MG63 (cell line): Measurements from ENCODE around the gene SCN3B. TPM values are rescaled to one million over a fixed set of nuclear protein-coding genes. Genes with fewer than 3 reads are reported as not detected.
A peak's percentile ranks its signal among the peaks of the same experiment; 100 is the strongest.

Experiments
- DNase-seq: peaks from one replicate; pipeline ENCODE4 v3.0.0-alpha.2; 2020
- H3K27me3 ChIP-seq: fragments of 250-450 bp; sonication (Bioruptor Pico); 2 replicates; pipeline ENCODE4 v1.5.1; 2020; ENCODE audit warnings: mild to moderate bottlenecking, moderate library complexity
- H3K36me3 ChIP-seq: fragments of 250-450 bp; sonication (Bioruptor Pico); 2 replicates; pipeline ENCODE4 v1.5.1; 2020; ENCODE audit warnings: mild to moderate bottlenecking, moderate library complexity
- H3K4me3 ChIP-seq: fragments of 250-450 bp; sonication (Bioruptor Pico); 2 replicates; pipeline ENCODE4 v1.5.1; 2020; ENCODE audit warnings: mild to moderate bottlenecking, moderate library complexity
- H3K9me3 ChIP-seq: fragments of 250-450 bp; sonication (Bioruptor Pico); 2 replicates; pipeline ENCODE4 v1.5.1; 2020; ENCODE audit warnings: mild to moderate bottlenecking, moderate library complexity
- total RNA-seq: library from RNA; depleted of rRNA; stranded (reverse); fragments of >200 nt; shearing (Covaris generic); gene quantifications from 2 replicates; pipeline ENCODE4 v1.2.3, GENCODE V29; 2014; ENCODE audit warnings: low replicate concordance

Gene SCN3B
- total RNA-seq, 1 experiment from 2014 or later: not detected

DNA sequence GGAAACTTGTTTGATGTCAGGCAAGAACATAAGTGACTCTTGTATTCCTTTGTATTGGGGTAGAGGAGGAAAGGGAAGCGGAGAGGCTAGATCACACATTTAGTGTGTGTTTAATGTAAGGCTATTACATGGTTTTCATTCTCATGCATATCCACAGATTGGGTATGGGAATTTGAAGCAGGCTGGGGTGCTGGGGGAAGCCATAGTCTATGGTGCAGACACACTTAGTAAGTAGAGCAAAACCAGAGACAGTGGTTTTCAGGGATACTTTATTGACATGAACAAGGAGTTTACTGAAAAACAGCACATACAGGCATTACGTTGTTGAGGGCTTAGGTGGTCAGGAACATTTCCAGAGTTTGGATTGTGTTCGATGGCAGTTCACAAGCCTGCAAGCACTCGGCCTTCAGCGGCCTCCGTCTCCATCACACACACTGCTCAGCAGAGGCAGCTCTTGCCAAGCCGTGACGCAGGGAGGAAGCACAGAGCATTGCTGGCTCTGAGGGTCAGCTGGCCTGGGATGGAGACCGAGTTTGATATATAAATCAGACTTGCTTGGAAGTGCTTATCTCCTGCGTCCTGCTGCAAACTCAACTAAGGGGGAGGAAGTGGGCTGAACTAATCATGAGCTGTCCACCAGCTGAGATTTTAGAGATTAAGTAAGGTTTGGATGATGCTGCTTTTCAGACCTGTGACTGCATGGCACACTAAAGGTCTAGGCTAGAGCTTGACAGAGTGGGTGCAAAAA is 25.3 kb downstream of the SCN3B start:
- H3K4me3 ChIP-seq: no peak overlapping the region
- no peaks in the 10 kb centered on the region for H3K27me3 ChIP-seq
- H3K36me3 ChIP-seq: no peaks in the 10 kb centered on the region
- no peak for DNase-seq
- no peaks in the 10 kb centered on the region for H3K9me3 ChIP-seq

DNA sequence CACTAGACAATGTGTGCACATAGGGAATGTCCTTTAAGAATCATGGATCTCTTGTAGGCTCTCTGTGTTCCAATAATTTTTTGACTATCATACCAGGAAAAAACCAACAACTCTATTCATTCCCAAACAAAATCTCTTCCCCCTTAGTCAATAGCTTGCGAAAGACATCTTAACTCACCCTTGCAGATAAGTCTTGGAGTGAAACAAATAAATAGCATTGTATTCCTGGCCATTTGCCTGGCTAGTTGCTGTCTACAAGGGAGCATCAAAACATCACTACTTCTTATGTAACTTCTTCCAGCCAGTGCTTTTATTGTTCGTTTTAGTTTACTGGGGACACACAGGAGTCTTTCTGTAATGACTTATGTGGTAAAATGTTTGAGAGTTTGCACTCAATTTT is 29.4 kb downstream of the SCN3B start:
- DNase-seq: no peak
- no peaks in the 10 kb centered on the region for H3K9me3 ChIP-seq
- H3K36me3 ChIP-seq: no peaks in the 10 kb centered on the region
- no peak overlapping the region for H3K4me3 ChIP-seq
- H3K27me3 ChIP-seq: no peaks in the 10 kb centered on the region

DNA sequence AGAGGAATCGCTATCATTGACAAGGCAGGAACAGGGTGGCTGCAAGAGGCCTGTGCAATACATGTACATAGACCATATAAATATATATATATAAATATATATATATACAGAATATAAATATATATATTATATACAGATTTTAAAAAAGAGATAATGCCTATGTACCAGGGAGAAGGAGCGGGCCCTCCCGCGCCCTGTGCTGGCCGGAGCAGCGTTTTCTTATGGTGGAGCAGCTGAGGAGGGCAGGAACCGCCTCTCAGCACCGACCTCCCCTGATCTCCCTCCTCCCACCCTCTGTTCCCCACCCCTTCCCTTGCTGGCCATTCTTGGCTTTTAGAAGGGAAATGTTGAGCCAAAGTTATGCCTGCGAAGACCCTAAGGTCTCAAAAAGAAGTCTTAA is 31.8 kb downstream of the SCN3B start:
- no peak for DNase-seq
- H3K4me3 ChIP-seq: no peak overlapping the region
- no peaks in the 10 kb centered on the region for H3K27me3 ChIP-seq

DNA sequence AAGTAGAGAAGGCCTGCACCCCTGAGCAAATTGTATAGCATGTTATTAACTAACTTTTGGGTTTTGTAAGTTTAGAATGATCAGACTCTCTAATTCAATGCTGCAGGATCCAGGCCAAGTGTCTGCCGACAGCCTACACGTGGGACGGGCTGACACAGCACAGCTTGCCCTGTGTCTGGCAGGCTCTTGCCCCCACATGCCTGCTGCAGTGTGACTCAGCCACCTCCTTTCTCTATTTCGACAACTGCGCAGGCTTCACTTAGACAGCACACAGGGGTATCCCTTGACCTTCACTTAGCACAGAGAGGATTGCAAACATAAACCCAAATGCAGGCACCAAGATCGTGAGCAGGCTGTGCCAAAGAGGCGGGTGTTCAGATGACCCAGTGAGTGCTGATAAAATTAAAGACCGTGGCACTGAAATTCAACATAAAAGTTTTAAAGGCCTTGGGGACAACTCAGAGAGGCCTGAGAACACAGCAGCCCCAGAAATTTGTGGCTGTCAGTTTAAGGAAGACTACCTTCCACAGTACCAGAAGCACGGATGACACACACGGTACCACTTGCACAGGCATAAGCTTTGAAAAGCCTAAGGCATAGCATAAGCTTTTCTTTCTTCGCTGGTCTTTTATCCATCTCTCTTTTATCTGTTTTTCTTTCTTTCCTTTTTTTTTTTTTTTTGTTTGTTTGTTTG is 37.8 kb downstream of the SCN3B start:
- H3K9me3 ChIP-seq: no peaks in the 10 kb centered on the region
- no peaks in the 10 kb centered on the region for H3K27me3 ChIP-seq
- no peaks in the 10 kb centered on the region for H3K36me3 ChIP-seq
- no peak overlapping the region for H3K4me3 ChIP-seq
- DNase-seq: peak; percentile 76

More for the DNA sequence above, 31.8 kb downstream of the SCN3B start:
- Histone ChIP-seq H3K36me3 (no peaks in the 10 kb centered on the region), H3K9me3 (no peaks in the 10 kb centered on the region)

GRCh38 chr11:123611698-123612097 is 42.7 kb downstream of the SCN3B start:
- no peaks in the 10 kb centered on the region for H3K9me3 ChIP-seq
- no peaks in the 10 kb centered on the region for H3K27me3 ChIP-seq
- H3K36me3 ChIP-seq: no peaks in the 10 kb centered on the region
- DNase-seq: no peak
- no peak overlapping the region for H3K4me3 ChIP-seq

- Histone ChIP-seq H3K27me3 (no peaks in the 10 kb centered on the region), H3K9me3 (no peaks in the 10 kb centered on the region), H3K4me3 (no peak overlapping the region), H3K36me3 (no peaks in the 10 kb centered on the region)
- DNase-seq: no peak
Measured at GRCh38 chr11:123608945-123609344, 45.5 kb downstream of the SCN3B start.

- H3K36me3 ChIP-seq: no peaks in the 10 kb centered on the region
- H3K27me3 ChIP-seq: no peaks in the 10 kb centered on the region
- DNase-seq: no peak
- no peaks in the 10 kb centered on the region for H3K9me3 ChIP-seq
- no peak overlapping the region for H3K4me3 ChIP-seq
Measured at GRCh38 chr11:123608371-123608770, 46.1 kb downstream of the SCN3B start.

DNA sequence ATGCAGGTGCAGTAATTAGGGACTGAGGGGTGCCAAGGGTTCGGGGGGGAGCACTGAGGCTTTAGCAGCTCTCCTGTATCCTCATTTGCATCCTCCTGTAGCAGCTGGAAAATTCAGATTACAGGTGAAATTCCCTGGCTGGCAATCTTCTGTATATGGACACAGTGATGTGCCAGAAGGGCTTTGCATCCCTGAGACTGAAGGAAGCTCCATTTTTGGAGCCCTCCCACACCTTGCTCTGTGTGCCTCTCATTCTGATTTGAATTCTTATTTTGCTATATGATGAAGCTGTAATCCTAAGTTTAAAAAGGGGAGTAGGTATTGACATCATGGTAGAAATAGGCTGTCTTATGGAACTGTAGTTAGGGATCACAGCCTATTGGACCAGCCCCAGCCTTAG is 46.6 kb downstream of the SCN3B start:
- no peak for DNase-seq

GRCh38 chr11:123603666-123604065 is 50.8 kb downstream of the SCN3B start:
- DNase-seq: no peak
- no peaks in the 10 kb centered on the region for H3K9me3 ChIP-seq
- H3K36me3 ChIP-seq: no peaks in the 10 kb centered on the region
- H3K4me3 ChIP-seq: no peak overlapping the region
- no peaks in the 10 kb centered on the region for H3K27me3 ChIP-seq

More for the DNA sequence above, 46.6 kb downstream of the SCN3B start:
- H3K27me3 ChIP-seq: no peaks in the 10 kb centered on the region
- no peaks in the 10 kb centered on the region for H3K36me3 ChIP-seq
- H3K9me3 ChIP-seq: no peaks in the 10 kb centered on the region
- no peak overlapping the region for H3K4me3 ChIP-seq

GRCh38 chr11:123601743-123602142 is 52.7 kb downstream of the SCN3B start:
- Histone ChIP-seq H3K36me3 (no peaks in the 10 kb centered on the region), H3K4me3 (no peak overlapping the region), H3K9me3 (no peaks in the 10 kb centered on the region), H3K27me3 (no peaks in the 10 kb centered on the region)
- DNase-seq: no peak

DNA sequence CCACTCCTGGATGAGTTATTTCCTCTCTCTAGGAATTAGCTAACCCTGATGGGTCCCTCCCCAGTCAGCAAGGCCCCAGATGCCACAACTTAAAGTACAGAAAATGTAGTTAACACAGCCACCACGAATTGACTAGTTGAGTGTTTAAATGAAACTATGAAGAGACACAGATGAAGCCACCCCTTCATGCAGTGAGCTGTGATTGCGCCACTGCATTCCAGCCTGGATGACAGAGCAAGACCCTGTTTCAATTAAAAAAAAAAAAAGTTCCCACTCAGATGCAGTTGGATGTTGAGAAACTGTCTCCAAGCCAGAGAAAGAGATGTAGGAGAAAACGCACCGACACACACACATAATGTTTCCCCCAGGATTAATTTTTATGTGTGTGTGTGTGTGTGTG is 53.3 kb downstream of the SCN3B start:
- no peak overlapping the region for H3K4me3 ChIP-seq
- DNase-seq: no peak
- H3K36me3 ChIP-seq: no peaks in the 10 kb centered on the region
- H3K9me3 ChIP-seq: no peaks in the 10 kb centered on the region
- no peaks in the 10 kb centered on the region for H3K27me3 ChIP-seq

DNA sequence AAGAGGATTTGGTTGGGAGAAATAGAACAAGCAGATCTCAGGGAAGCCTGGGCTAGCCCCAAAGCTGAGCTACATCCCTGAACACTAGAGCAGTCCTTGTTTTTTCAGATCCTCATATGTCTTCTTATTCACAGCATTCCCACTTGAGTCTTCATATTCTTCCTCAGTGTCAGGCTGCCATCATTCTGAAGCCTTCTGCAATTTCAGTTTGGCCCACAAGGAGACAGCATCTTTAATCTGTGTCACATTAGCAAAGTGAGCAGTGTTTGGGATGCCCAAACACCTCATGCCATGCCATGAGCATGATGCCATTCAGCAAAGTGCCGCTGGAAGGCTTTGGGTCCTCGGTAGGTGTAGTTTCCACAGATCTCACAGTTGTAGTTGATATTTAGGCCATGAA is 56.6 kb downstream of the SCN3B start:
- Histone ChIP-seq H3K4me3 (no peak overlapping the region), H3K9me3 (no peaks in the 10 kb centered on the region), H3K36me3 (no peaks in the 10 kb centered on the region)

GRCh38 chr11:123594921-123595320 is 59.5 kb downstream of the SCN3B start:
- Histone ChIP-seq H3K4me3 (no peak overlapping the region), H3K27me3 (no peaks in the 10 kb centered on the region), H3K9me3 (no peaks in the 10 kb centered on the region), H3K36me3 (no peaks in the 10 kb centered on the region)
- no peak for DNase-seq

More for the DNA sequence above, 56.6 kb downstream of the SCN3B start:
- DNase-seq: no peak
- no peaks in the 10 kb centered on the region for H3K27me3 ChIP-seq

DNA sequence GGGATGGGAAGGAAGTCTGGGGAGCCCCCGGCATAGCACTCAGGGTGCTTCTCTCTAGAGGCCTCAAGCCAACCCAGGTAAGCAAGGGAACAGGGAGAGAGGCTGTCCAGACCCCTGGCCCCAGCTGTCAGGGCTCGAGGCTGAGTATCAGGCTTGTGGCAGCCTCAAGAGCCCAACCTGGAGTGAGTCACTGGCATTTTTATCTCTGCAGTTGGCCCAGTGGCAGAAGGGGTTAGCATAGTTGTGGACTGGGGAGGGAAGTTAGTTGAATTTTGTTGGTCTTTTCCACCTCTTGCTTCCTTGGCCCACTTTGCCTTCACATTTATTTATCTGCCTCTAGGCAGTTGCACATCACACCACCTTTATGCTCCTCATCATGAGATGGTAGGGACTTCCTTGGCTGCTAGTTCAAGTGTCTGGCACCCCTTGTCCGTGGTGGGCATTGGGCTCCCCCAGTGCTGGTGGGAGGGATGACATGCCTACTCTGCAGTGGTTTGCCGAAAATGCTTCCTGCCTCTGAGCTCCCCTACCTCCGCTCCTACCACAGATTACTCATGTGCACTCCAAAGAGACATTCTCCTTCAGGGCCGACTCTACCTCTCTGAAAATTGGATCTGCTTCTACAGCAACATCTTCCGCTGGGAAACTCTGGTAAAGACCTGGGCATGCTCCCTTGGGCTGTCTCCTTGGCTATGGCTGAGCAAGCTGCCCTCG is 60.1 kb downstream of the SCN3B start:
- no peaks in the 10 kb centered on the region for H3K27me3 ChIP-seq
- no peaks in the 10 kb centered on the region for H3K9me3 ChIP-seq
- H3K36me3 ChIP-seq: no peaks in the 10 kb centered on the region
- DNase-seq: no peak
- H3K4me3 ChIP-seq: no peak overlapping the region

- Histone ChIP-seq H3K36me3 (no peaks in the 10 kb centered on the region), H3K27me3 (no peaks in the 10 kb centered on the region), H3K9me3 (no peaks in the 10 kb centered on the region), H3K4me3 (no peak overlapping the region)
- no peak for DNase-seq
Measured at GRCh38 chr11:123593570-123593969, 60.9 kb downstream of the SCN3B start.

DNA sequence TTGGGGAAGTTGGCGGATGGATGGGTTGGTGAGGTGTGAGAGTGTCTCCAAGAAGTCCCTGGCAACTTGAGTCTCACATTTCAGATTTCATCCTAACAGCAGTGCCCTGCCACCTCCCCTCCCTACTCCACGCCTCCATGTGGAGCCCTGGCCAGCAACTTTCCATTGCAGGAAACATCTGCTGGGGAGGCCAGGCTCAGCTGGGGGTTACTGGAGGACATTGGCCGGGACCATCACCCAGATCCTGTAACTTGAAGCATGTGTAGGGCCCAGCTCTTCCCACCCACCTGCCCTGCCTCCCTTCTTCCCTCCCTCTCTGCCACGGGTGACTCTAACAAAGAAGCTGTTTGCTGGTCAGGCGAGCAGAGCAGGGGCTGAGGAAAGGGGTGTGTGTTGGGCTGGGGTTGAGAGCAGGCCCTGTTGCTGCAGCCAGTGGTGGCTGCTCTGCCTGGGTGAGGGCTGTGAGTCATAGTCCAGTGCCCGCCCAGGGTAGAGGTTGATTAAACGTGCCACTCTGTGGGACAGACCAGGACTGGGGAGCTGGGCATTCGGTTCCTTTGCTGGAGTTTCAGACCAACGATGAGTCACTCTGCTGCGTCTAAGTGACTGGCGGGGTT is 64.0 kb downstream of the SCN3B start:
- H3K27me3 ChIP-seq: no peaks in the 10 kb centered on the region
- peak; percentile 84 for DNase-seq
- H3K4me3 ChIP-seq: no peak overlapping the region
- H3K9me3 ChIP-seq: no peaks in the 10 kb centered on the region
- H3K36me3 ChIP-seq: no peaks in the 10 kb centered on the region

DNA sequence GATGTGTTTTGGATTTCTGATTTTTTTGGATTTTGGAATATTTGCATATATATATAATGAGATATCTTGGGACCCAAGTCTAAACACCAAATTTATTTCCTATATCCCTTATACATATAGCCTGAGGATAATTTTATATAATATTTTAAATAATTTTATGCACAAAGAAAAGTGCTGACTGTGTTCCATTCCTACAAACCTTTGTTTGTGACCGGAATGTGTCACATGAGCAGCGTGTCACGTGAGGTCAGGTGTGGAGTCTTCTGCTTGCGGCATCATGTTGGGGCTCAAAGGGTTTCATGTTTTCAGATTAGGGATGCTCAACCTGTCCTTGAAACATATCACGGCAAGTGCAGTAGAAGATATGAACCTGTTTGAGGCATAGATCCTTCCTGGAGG is 65.6 kb downstream of the SCN3B start:
- no peak for DNase-seq
- no peaks in the 10 kb centered on the region for H3K36me3 ChIP-seq
- no peaks in the 10 kb centered on the region for H3K9me3 ChIP-seq
- no peaks in the 10 kb centered on the region for H3K27me3 ChIP-seq
- no peak overlapping the region for H3K4me3 ChIP-seq
